22Rv1 (cell line): ENCODE measurements around the gene ATP8B1.

ENCODE experiments used
- H3K27ac ChIP-seq: fragments of 450-650 bp; 2 replicates; pipeline ENCODE4 v1.5.1; 2017
- ZFX ChIP-seq: fragments of 450-650 bp; IDR thresholded peaks from 2 replicates; pipeline ENCODE4 v1.6.1; 2017; ENCODE audit warnings: antibody characterized with exemption, borderline replicate concordance
- TF ChIP-seq, protein P1 (sequence below): fragments of 450-650 bp; IDR thresholded peaks from 2 replicates; pipeline ENCODE4 v1.5.1; 2017; ENCODE audit warnings: mild to moderate bottlenecking

ATP8B1 gene

GRCh38 chr18:57785751-57786437 is 17.2 kb downstream of the ATP8B1 start:
- no peak for TF ChIP-seq ZFX
- TF ChIP-seq, protein P1, sequence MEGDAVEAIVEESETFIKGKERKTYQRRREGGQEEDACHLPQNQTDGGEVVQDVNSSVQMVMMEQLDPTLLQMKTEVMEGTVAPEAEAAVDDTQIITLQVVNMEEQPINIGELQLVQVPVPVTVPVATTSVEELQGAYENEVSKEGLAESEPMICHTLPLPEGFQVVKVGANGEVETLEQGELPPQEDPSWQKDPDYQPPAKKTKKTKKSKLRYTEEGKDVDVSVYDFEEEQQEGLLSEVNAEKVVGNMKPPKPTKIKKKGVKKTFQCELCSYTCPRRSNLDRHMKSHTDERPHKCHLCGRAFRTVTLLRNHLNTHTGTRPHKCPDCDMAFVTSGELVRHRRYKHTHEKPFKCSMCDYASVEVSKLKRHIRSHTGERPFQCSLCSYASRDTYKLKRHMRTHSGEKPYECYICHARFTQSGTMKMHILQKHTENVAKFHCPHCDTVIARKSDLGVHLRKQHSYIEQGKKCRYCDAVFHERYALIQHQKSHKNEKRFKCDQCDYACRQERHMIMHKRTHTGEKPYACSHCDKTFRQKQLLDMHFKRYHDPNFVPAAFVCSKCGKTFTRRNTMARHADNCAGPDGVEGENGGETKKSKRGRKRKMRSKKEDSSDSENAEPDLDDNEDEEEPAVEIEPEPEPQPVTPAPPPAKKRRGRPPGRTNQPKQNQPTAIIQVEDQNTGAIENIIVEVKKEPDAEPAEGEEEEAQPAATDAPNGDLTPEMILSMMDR: no peak
- H3K27ac ChIP-seq: no peak overlapping the region

- TF ChIP-seq ZFX: no peak
- TF ChIP-seq, protein P1: no peak
- H3K27ac ChIP-seq: no peak overlapping the region
Measured at GRCh38 chr18:57784801-57785114, 18.4 kb downstream of the ATP8B1 start.

DNA sequence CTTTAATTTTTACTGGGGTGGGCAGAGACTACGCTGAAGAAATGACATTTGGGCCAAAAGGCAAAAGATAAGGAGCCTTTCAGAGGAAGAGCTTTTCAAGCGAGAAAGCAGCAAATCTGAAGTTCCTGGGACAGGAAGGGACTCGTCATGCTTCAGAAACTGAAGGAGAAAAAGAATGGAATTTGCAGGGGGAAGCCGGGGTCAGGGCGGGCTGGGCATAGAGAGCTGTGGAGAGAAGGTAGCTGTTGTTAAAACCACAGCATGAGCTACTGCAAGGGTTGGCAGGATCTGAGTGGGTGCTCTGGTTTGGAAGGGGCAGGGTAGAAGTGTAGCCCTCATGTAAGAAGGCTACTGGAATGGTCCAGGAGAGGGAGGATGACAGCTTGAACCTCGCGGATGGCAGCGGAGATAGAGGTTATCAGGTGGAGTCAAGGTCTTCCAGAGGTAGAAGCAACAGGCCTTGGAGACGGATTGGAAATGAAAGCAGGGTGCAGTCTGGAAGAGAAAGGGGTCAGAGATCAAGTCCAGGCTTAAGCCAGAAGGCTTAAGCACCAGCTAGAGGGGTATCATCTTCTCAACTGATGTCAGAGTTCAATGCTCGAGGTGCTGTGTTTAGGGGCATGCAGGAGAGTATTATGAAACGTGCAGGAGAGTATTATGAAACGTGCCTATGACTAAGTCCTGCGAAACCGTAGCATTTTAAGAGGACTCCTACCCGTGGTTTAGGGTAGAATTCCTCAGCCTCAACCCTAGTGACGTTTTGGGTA is 18.9 kb downstream of the ATP8B1 start:
- no peak overlapping the region for H3K27ac ChIP-seq
- TF ChIP-seq, protein P1: no peak
- TF ChIP-seq ZFX: no peak

DNA sequence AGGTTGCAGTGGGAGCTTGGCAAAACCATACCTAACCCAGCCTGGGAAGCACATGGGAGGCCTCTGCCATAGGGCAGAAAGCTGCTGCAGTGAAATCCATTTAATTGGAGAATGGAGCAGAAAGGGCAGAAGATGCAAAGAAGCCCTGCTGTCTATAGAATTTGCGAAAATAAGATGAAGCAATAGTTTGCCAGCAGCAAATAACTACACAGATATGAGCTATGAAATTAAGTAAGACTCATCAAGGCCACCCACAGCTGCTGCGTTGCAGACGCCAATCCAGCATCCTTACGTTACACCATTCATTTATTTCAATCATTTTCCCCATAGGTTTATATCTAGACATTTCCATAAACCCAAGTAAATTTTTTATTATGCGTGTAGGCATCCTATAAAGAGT is 21.1 kb downstream of the ATP8B1 start:
- no peak overlapping the region for H3K27ac ChIP-seq
- no peak for TF ChIP-seq ZFX
- TF ChIP-seq, protein P1: no peak

DNA sequence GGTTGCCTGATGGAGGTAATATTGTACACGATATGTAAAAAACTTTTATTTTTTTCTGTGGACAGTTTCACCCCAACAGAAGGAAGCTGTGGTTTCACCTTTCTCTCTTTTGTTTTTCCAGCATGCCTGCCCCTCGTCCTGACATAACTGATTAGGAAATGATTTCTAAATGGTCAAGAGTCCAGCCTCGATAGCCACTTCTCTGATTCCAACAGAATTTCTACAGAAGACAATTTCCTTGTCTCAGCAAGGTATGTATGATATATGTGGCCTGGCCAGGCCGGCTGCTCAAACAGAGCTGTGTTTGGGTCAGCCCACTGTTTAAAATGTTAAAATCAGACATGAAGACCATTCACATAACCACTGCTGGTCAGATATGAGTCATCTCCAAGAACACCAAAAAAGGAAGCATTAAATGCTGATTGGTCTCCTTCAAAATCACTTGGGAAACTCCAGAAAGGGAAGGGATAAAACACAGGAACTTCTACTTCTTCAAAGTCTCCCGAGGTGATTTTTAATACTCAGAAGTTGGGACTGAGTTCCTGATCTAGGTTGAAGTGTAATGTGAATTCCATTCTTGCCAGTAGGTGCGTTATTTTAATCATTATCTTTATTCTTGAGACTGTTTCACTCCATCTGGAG is 22.3 kb downstream of the ATP8B1 start:
- 0 out of 2 replicates have a peak overlapping the region, but pooled peaks have one; percentile 9 for H3K27ac ChIP-seq
- TF ChIP-seq ZFX: no peak

DNA sequence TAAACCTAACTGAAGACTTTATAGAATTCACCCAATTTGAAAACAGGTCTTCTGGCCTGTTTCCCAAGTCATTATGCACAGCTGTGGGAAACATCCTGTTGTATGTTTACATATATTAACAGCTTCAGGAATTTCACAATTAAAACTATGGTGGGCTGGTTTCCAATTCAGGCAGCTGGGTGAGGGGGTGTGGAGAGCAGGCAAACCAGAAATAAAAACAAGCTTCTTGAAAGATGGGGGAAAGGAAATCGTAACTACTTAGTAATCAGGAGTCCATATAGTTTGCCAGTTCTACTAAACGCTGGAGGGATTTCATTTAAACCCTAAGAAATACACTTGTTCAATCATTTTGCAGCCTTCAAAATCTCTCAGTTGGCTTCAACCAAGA is 22.8 kb downstream of the ATP8B1 start:
- 0 out of 2 replicates have a peak overlapping the region, but pooled peaks have one; percentile 9 for H3K27ac ChIP-seq
- TF ChIP-seq, protein P1: no peak
- no peak for TF ChIP-seq ZFX

- TF ChIP-seq, protein P1: no peak
- TF ChIP-seq ZFX: no peak
- H3K27ac ChIP-seq: no peak overlapping the region
Measured at GRCh38 chr18:57776767-57777166, 26.3 kb downstream of the ATP8B1 start.
